Astrocyte (in vitro differentiated cells and primary cell): ENCODE results near the gene PPFIA1.

ENCODE experiments used
- EZH2 ChIP-seq: IDR thresholded peaks from 2 replicates; pipeline ENCODE4 v1.6.1; 2012; ENCODE audit warnings: mild to moderate bottlenecking, low read length, inconsistent platforms; ENCODE audit not compliant: insufficient read depth
- TF ChIP-seq, protein P1 (sequence below): IDR thresholded peaks from 2 replicates; pipeline ENCODE4 v1.5.1; 2011; ENCODE audit warnings: low read depth, mild to moderate bottlenecking, inconsistent platforms, low read length, moderate library complexity; ENCODE audit not compliant: insufficient read depth

DNA sequence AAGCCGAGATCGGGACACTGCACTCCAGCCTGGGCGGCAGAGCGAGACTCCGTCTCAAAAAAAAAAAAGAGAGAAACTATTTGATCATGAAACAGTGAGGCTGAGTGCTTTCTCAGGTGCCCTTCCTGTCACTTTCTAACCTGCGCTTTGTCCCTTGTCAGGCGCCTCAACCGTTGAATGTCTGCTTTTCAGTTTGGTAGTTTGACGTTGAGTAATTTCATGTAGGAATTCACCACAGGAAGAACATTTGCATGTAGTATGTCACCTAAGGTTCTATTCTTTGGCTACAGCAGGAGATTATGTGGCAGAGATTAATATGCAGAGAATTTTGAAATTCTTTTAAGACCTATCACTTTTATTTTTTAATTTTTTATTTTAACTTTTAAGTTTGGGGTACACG, 57.2 kb downstream of the PPFIA1 start:
- TF ChIP-seq, protein P1, sequence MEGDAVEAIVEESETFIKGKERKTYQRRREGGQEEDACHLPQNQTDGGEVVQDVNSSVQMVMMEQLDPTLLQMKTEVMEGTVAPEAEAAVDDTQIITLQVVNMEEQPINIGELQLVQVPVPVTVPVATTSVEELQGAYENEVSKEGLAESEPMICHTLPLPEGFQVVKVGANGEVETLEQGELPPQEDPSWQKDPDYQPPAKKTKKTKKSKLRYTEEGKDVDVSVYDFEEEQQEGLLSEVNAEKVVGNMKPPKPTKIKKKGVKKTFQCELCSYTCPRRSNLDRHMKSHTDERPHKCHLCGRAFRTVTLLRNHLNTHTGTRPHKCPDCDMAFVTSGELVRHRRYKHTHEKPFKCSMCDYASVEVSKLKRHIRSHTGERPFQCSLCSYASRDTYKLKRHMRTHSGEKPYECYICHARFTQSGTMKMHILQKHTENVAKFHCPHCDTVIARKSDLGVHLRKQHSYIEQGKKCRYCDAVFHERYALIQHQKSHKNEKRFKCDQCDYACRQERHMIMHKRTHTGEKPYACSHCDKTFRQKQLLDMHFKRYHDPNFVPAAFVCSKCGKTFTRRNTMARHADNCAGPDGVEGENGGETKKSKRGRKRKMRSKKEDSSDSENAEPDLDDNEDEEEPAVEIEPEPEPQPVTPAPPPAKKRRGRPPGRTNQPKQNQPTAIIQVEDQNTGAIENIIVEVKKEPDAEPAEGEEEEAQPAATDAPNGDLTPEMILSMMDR, result no peak
- TF ChIP-seq EZH2, result no peak
